ENCODE measurements around the gene SON.
A peak's percentile ranks its signal among the peaks of the same experiment; 100 is the strongest.
"Not testable (repeated sequence)": the region's sequence is repeated elsewhere in the genome, so short reads cannot be mapped to it uniquely, and the experiment has no call there.

SON gene

GRCh38 chr21:33572350-33572749 is 29.5 kb downstream of the SON start:
- DNase-seq: no peak

GRCh38 chr21:33576741-33577141 is 33.9 kb downstream of the SON start:
- DNase-seq: not testable (repeated sequence)

- peak; percentile 46 for DNase-seq
These were observed 35.4 kb downstream of the SON start for GRCh38 chr21:33578214-33578613.

GRCh38 chr21:33578959-33579542 is 36.2 kb downstream of the SON start:
- DNase-seq: no peak

GRCh38 chr21:33584455-33584854 is 41.6 kb downstream of the SON start:
- DNase-seq: no peak

GRCh38 chr21:33586927-33587326 is 44.1 kb downstream of the SON start:
- DNase-seq: no peak

- DNase-seq: peak; percentile 34
These were observed 45.1 kb downstream of the SON start for GRCh38 chr21:33587792-33588484.

GRCh38 chr21:33588485-33589335 is 45.9 kb downstream of the SON start, which contains the start of gene DONSON:
TSS of gene DONSON (minus strand) at chr21:33588684. CDS start at chr21:33588641, 43 bp downstream.
- DNase-seq: peak; percentile 85

- DNase-seq: no peak
These were observed 55.2 kb downstream of the SON start for GRCh38 chr21:33598051-33598450.

- DNase-seq: peak; percentile 2
These were observed 65.7 kb downstream of the SON start for GRCh38 chr21:33608559-33608958.

GRCh38 chr21:33611006-33611744 is 68.3 kb downstream of the SON start:
- no peak for DNase-seq

- DNase-seq: not testable (repeated sequence)
These were observed 74.7 kb downstream of the SON start for GRCh38 chr21:33617565-33617964.

- no peak for DNase-seq
These were observed 75.6 kb downstream of the SON start for GRCh38 chr21:33618407-33618806.

GRCh38 chr21:33619726-33620125 is 76.9 kb downstream of the SON start:
- no peak for DNase-seq

- DNase-seq: no peak
These were observed 79.4 kb downstream of the SON start for GRCh38 chr21:33622253-33622652.

- peak; percentile 12 for DNase-seq
These were observed 83.3 kb downstream of the SON start for GRCh38 chr21:33626151-33626550.

Data from fibroblast of skin of scalp (primary cell).